ENCODE results near the gene CAGE1. TPM values are rescaled to one million over a fixed set of nuclear protein-coding genes. Genes with fewer than 3 reads are reported as not detected.

CAGE1 gene
- total RNA-seq, 1 experiment from 2014 or later = not detected

GRCh38 chr6:7401075-7401474, 11.5 kb upstream of the CAGE1 start:
- intact Hi-C loops (cut with micrococcal nuclease; ENCODE audit: unreplicated experiment) = no loop called here
- BruUV-seq (replicated peaks) = no TSS peak

DNA sequence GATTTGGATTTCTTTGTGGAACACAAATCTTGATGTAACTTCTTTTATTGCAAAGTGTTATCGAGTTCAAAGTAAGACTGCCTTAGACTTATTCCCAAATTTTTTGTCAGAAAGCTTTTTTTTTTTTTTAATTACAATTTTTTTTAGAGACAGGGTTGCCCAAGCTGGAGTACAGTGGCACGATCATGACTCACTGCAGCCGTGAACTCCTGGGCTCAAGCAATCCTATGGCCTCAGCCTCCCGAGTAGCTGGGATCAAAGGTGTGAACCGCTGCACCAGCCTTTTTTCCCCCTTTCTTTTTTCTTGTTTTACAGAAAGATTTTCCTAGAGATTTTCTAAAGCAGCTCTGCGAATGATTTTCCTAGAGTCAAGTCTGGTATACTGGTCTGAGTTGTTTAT, 2.9 kb upstream of the CAGE1 start:
- no peak for DNase-seq
- Mint-ChIP-seq H3K4me3 (ENCODE audit: low read depth, unreplicated experiment) (no peak overlapping the region), H3K4me1 (ENCODE audit: low read depth, unreplicated experiment) (peaks cover 33% of the 10 kb centered on the region), H3K9me3 (ENCODE audit: low read depth, unreplicated experiment) (no peaks in the 10 kb centered on the region), H3K27me3 (ENCODE audit: unreplicated experiment) (no peaks in the 10 kb centered on the region), H3K27ac (ENCODE audit: unreplicated experiment) (no peak overlapping the region), H3K36me3 (ENCODE audit: insufficient read depth, unreplicated experiment) (peaks cover 36% of the 10 kb centered on the region)
- CTCF ChIA-PET = no interaction called here
- TF ChIP-seq CTCF (IDR thresholded peaks at IDR 0.05; ENCODE audit: unreplicated experiment) = no peak
- no TSS peak for BruUV-seq (replicated peaks)
- intact Hi-C loops (cut with micrococcal nuclease; ENCODE audit: unreplicated experiment) = loop anchor here (10.0 kb wide), 2 partner anchors 98 to 202 kb away; partner anchors contain the start of gene SNRNP48

More at GRCh38 chr6:7401075-7401474, 11.5 kb upstream of the CAGE1 start:
- no peak for DNase-seq
- Mint-ChIP-seq H3K4me3 (ENCODE audit: low read depth, unreplicated experiment) (no peak overlapping the region), H3K4me1 (ENCODE audit: low read depth, unreplicated experiment) (no peaks in the 10 kb centered on the region), H3K27ac (ENCODE audit: unreplicated experiment) (no peak overlapping the region), H3K36me3 (ENCODE audit: insufficient read depth, unreplicated experiment) (peaks cover 10% of the 10 kb centered on the region), H3K9me3 (ENCODE audit: low read depth, unreplicated experiment) (no peaks in the 10 kb centered on the region), H3K27me3 (ENCODE audit: unreplicated experiment) (no peaks in the 10 kb centered on the region)
- no peak for TF ChIP-seq CTCF (IDR thresholded peaks at IDR 0.05; ENCODE audit: unreplicated experiment)
- CTCF ChIA-PET = no interaction called here

DNA sequence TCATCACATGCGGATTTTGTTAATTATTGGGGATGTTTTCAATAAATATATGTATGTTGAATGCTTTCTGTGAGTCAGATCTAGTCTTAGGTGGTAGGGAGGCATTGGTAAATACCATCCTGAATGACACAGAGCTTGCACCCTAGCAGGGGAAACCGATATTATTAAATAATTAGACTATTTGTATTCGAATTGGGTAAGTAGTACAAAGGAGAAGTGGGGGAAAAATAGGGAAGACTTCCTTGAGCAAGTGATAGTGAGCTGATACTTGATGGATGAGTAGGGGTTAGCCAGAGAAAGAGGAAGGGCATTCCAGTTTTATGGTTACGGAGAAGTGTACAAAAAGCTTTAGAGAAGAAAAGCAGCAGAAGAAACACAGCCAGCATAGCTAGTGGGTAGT, 1.6 kb upstream of the CAGE1 start:
- no peak for DNase-seq
- no TSS peak for BruUV-seq (replicated peaks)
- Mint-ChIP-seq H3K27me3 (ENCODE audit: unreplicated experiment) (no peaks in the 10 kb centered on the region), H3K4me3 (ENCODE audit: low read depth, unreplicated experiment) (peak overlapping the region; percentile 77), H3K27ac (ENCODE audit: unreplicated experiment) (peak overlapping the region; percentile 28), H3K36me3 (ENCODE audit: insufficient read depth, unreplicated experiment) (peaks cover 36% of the 10 kb centered on the region), H3K9me3 (ENCODE audit: low read depth, unreplicated experiment) (no peaks in the 10 kb centered on the region), H3K4me1 (ENCODE audit: low read depth, unreplicated experiment) (peaks cover 33% of the 10 kb centered on the region)
- TF ChIP-seq CTCF (IDR thresholded peaks at IDR 0.05; ENCODE audit: unreplicated experiment) = no peak
- CTCF ChIA-PET = no interaction called here
- intact Hi-C loops (cut with micrococcal nuclease; ENCODE audit: unreplicated experiment) = loop anchor here (10.0 kb wide), 2 partner anchors 96 to 204 kb away; partner anchors contain the start of gene SNRNP48

- Mint-ChIP-seq H3K4me3 (ENCODE audit: low read depth, unreplicated experiment) (peak overlapping the region; percentile 77), H3K27ac (ENCODE audit: unreplicated experiment) (peak overlapping the region; percentile 28), H3K4me1 (ENCODE audit: low read depth, unreplicated experiment) (peaks cover 33% of the 10 kb centered on the region), H3K36me3 (ENCODE audit: insufficient read depth, unreplicated experiment) (peaks cover 36% of the 10 kb centered on the region), H3K27me3 (ENCODE audit: unreplicated experiment) (no peaks in the 10 kb centered on the region), H3K9me3 (ENCODE audit: low read depth, unreplicated experiment) (no peaks in the 10 kb centered on the region)
- no peak for TF ChIP-seq CTCF (IDR thresholded peaks at IDR 0.05; ENCODE audit: unreplicated experiment)
- intact Hi-C loops (cut with micrococcal nuclease; ENCODE audit: unreplicated experiment) = loop anchor here (10.0 kb wide), 2 partner anchors 96 to 204 kb away; partner anchors contain the start of gene SNRNP48
- no TSS peak for BruUV-seq (replicated peaks)
- CTCF ChIA-PET = interaction anchor here (0.6 kb wide), 1 partner anchor 225 kb away, joined by 3 read pairs; no protein-coding TSS in a partner anchor
- no peak for DNase-seq
These were observed 810 bp upstream of the CAGE1 start for GRCh38 chr6:7390226-7390878.

Measured in Calu3 (cell line).